SH-SY5Y (cell line): ENCODE data around the gene FBXL7.

Experiments used
- GATA2 ChIP-seq: IDR thresholded peaks from 2 replicates; pipeline ENCODE4 v1.6.1; 2011; ENCODE audit warnings: mild to moderate bottlenecking, low read depth, low read length
- GATA3 ChIP-seq: IDR thresholded peaks from 2 replicates; pipeline ENCODE4 v1.6.1; 2011; ENCODE audit warnings: low read depth, mild to moderate bottlenecking, low read length, moderate library complexity

- TF ChIP-seq GATA3 (no peak), GATA2 (no peak)
Observed at GRCh38 chr5:15827741-15828140, 327.8 kb downstream of the FBXL7 start.
